GM12874 (cell line): ENCODE data around the gene DECR2.

Experiments
- CTCF ChIP-seq: IDR thresholded peaks from 2 replicates; pipeline ENCODE4 v1.5.1; 2011; ENCODE audit warnings: low read depth, mild to moderate bottlenecking, control low read depth, low read length, moderate library complexity; ENCODE audit not compliant: insufficient read depth

Gene DECR2

GRCh38 chr16:456891-457483 is 55.3 kb downstream of the DECR2 start:
- no peak for TF ChIP-seq CTCF

GRCh38 chr16:457732-458400 is 56.2 kb downstream of the DECR2 start:
- TF ChIP-seq CTCF = no peak

GRCh38 chr16:459761-460160 is 58.1 kb downstream of the DECR2 start:
- no peak for TF ChIP-seq CTCF

- TF ChIP-seq CTCF = no peak
Observed at GRCh38 chr16:460787-461186, 59.1 kb downstream of the DECR2 start.
